Gastrocnemius medialis (tissue), 4 donors: Measurements from ENCODE around the gene PPP2R5C. TPM values are rescaled to one million over a fixed set of nuclear protein-coding genes. Genes with fewer than 3 reads are reported as not detected.

Source experiments
- ATAC-seq, 2 donors: fragments of 150-250 bp; one replicate each; pipeline ENCODE4 v1.9.1; 2016
- DNase-seq, 2 donors: peaks; one replicate each; pipeline ENCODE4 v3.0.0-alpha.2; 2019
- H3K27ac ChIP-seq, 4 donors: fragments of 200-600 bp; sonication (generic); 1 replicate in 1 of 4; 2 replicates in 3 of 4; pipeline ENCODE4 v1.5.1; 2016 to 2018; ENCODE audit warnings: mild to moderate bottlenecking in 2 of 4, moderate library complexity in 1 of 4
- H3K27me3 ChIP-seq, 3 donors: fragments of 200-600 bp; sonication (generic) in 2 of 3; 1 replicate in 1 of 3; 2 replicates in 2 of 3; pipeline versions ENCODE4 v1.5.1 to v1.6.0; 2016 to 2019; ENCODE audit warnings: mild to moderate bottlenecking in 1 of 3, moderate library complexity in 1 of 3
- H3K36me3 ChIP-seq, 2 donors: fragments of 200-600 bp; sonication (generic) in 1 of 2; one replicate each; pipeline ENCODE4 v1.5.1; 2017 to 2018
- H3K4me1 ChIP-seq, 2 donors: fragments of 200-600 bp; sonication (generic) in 1 of 2; one replicate each; pipeline ENCODE4 v1.5.1; 2016 to 2017; ENCODE audit warnings: mild to moderate bottlenecking in 2 of 2
- H3K4me3 ChIP-seq, 4 donors: fragments of 200-600 bp; sonication (generic) in 3 of 4; 1 replicate in 1 of 4; 2 replicates in 3 of 4; pipeline ENCODE4 v1.5.1; 2016 to 2019; ENCODE audit warnings: mild to moderate bottlenecking in 2 of 4
- H3K9me3 ChIP-seq, 3 donors: fragments of 200-600 bp; sonication (generic) in 2 of 3; 1 replicate in 1 of 3; 2 replicates in 2 of 3; pipeline ENCODE4 v1.5.1; 2016 to 2019
- CTCF ChIP-seq, 5 experiments: fragments of 450-650 bp in 3 of 5; fragments of 200-600 bp in 2 of 5; sonication (generic) in 2 of 5; IDR thresholded peaks in 4 of 5; conservative IDR thresholded peaks in 1 of 5; 1 replicate in 4 of 5; 2 replicates in 1 of 5; pipeline ENCODE4 v1.5.1; 2016 to 2019; ENCODE audit warnings: antibody characterized with exemption in 5 of 5, mild to moderate bottlenecking in 3 of 5, moderate library complexity in 3 of 5
- POLR2A ChIP-seq, 2 donors: fragments of 450-650 bp; IDR thresholded peaks; one replicate each; pipeline ENCODE4 v1.6.1; 2017; ENCODE audit warnings: antibody characterized with exemption in 2 of 2, mild to moderate bottlenecking in 2 of 2, moderate library complexity in 2 of 2
- in situ Hi-C, 4 donors: fragments of 200-750 bp; cut with MboI; loops; one replicate each; pipeline versions ENCODE4 v1.15.0 to v1.8.0; 2017; ENCODE audit warnings: low sequenced_read_pairs in 4 of 4
- intact Hi-C: fragments of 100-400 bp; cut with DNase I; formaldehyde crosslinking; loops from one replicate; pipeline ENCODE4 v1.15.1; 2023; ENCODE audit warnings: low total_unique reads
- total RNA-seq, 4 donors: library from RNA; depleted of rRNA; stranded (reverse); fragments of >200 nt; gene quantifications; one replicate each; pipeline versions ENCODE4 v1.1.0 to v1.2.3, GENCODE V29; 2016

Gene PPP2R5C
- total RNA-seq, 4 donors from 2014 or later, result 35.4 to 65.9 (median 49.3) TPM

- intact Hi-C loops (no loop called here), in situ Hi-C loops (no loop called here)
- no peak for ATAC-seq
- peaks cover 0 to 3% (median 0%) of the 10 kb centered on the region in 3 donors for H3K27me3 ChIP-seq
- TF ChIP-seq CTCF (IDR thresholded peaks at IDR 0.05 in 4 of 5, conservative IDR thresholded peaks at IDR 0.05 in 1 of 5) (no peak), POLR2A (IDR thresholded peaks at IDR 0.05) (no peak)
- no peak overlapping the region for H3K27ac ChIP-seq
- no peaks in the 10 kb centered on the region for H3K36me3 ChIP-seq
- no peak overlapping the region for H3K4me3 ChIP-seq
- no peaks in the 10 kb centered on the region for H3K4me1 ChIP-seq
- DNase-seq, result no peak
- no peaks in the 10 kb centered on the region for H3K9me3 ChIP-seq
These were observed 26.1 kb upstream of the PPP2R5C start for GRCh38 chr14:101735453-101735852.

GRCh38 chr14:101736071-101736470, 25.4 kb upstream of the PPP2R5C start:
- intact Hi-C loops (no loop called here), in situ Hi-C loops (no loop called here)
- no peak for ATAC-seq
- Histone ChIP-seq H3K4me1 (no peaks in the 10 kb centered on the region), H3K27ac (no peak overlapping the region), H3K27me3 (peaks cover 0 to 3% (median 0%) of the 10 kb centered on the region in 3 donors), H3K4me3 (no peak overlapping the region), H3K36me3 (no peaks in the 10 kb centered on the region), H3K9me3 (no peaks in the 10 kb centered on the region)
- no peak for DNase-seq
- TF ChIP-seq CTCF (IDR thresholded peaks at IDR 0.05 in 4 of 5, conservative IDR thresholded peaks at IDR 0.05 in 1 of 5) (no peak), POLR2A (IDR thresholded peaks at IDR 0.05) (no peak)

- H3K27me3 ChIP-seq, result peaks cover 0 to 3% (median 0%) of the 10 kb centered on the region in 3 donors
- H3K4me3 ChIP-seq, result no peak overlapping the region
- TF ChIP-seq POLR2A (IDR thresholded peaks at IDR 0.05) (no peak), CTCF (IDR thresholded peaks at IDR 0.05 in 4 of 5, conservative IDR thresholded peaks at IDR 0.05 in 1 of 5) (no peak)
- no peak overlapping the region for H3K27ac ChIP-seq
- DNase-seq (no peak), ATAC-seq (no peak)
- H3K36me3 ChIP-seq, result no peaks in the 10 kb centered on the region
- no peaks in the 10 kb centered on the region for H3K4me1 ChIP-seq
- intact Hi-C loops (no loop called here), in situ Hi-C loops (no loop called here)
- H3K9me3 ChIP-seq, result no peaks in the 10 kb centered on the region
These were observed 24.9 kb upstream of the PPP2R5C start for GRCh38 chr14:101736585-101736984.

- Histone ChIP-seq H3K27me3 (peaks cover 0 to 3% (median 0%) of the 10 kb centered on the region in 3 donors), H3K9me3 (no peaks in the 10 kb centered on the region), H3K27ac (no peak overlapping the region), H3K4me3 (no peak overlapping the region), H3K4me1 (no peaks in the 10 kb centered on the region), H3K36me3 (no peaks in the 10 kb centered on the region)
- intact Hi-C loops (no loop called here), in situ Hi-C loops (no loop called here)
- no peak for ATAC-seq
- no peak for DNase-seq
- no peak for TF ChIP-seq POLR2A (IDR thresholded peaks at IDR 0.05)
- no peak for TF ChIP-seq CTCF (IDR thresholded peaks at IDR 0.05 in 4 of 5, conservative IDR thresholded peaks at IDR 0.05 in 1 of 5)
These were observed 23.8 kb upstream of the PPP2R5C start for GRCh38 chr14:101737414-101738339.
